Pons (tissue), 1 donor: ENCODE data around the gene TCEAL3.
"Not testable (repeated sequence)": the region's sequence is repeated elsewhere in the genome, so short reads cannot be mapped to it uniquely, and the experiment has no call there.

Experiments
- DNase-seq: peaks from one replicate; pipeline ENCODE4 v3.0.0-alpha.2; 2016; ENCODE audit warnings: low spot score

The TCEAL3 gene

GRCh38 chrX:103607364-103608305, at the start of gene TCEAL3:
TSS of gene TCEAL3 (plus strand) at chrX:103607963. CDS start at chrX:103609065, 1,102 bp downstream.
- no peak for DNase-seq

- no peak for DNase-seq
Measured at GRCh38 chrX:103560256-103560655, 47.5 kb upstream of the TCEAL3 start.

- DNase-seq: no peak
Measured at GRCh38 chrX:103562801-103563200, 45.0 kb upstream of the TCEAL3 start.

GRCh38 chrX:103565197-103565596, 42.6 kb upstream of the TCEAL3 start:
- no peak for DNase-seq

- DNase-seq: no peak
Measured at GRCh38 chrX:103565752-103566151, 42.0 kb upstream of the TCEAL3 start.

GRCh38 chrX:103571121-103571520, 36.6 kb upstream of the TCEAL3 start:
- DNase-seq: no peak

- DNase-seq: no peak
Measured at GRCh38 chrX:103571726-103572125, 36.0 kb upstream of the TCEAL3 start.

- DNase-seq: no peak
Measured at GRCh38 chrX:103573202-103573601, 34.6 kb upstream of the TCEAL3 start.

- DNase-seq: peak; percentile 41
Measured at GRCh38 chrX:103584596-103584995, 23.2 kb upstream of the TCEAL3 start.

GRCh38 chrX:103585411-103586313, 22.1 kb upstream of the TCEAL3 start, which contains the start of gene TCEAL4:
TSS of gene TCEAL4 (plus strand) at chrX:103585515. CDS start at chrX:103586676, 1,161 bp downstream.
- DNase-seq: peak; percentile 35

GRCh38 chrX:103586314-103586646, 21.5 kb upstream of the TCEAL3 start:
- peak; percentile 20 for DNase-seq

GRCh38 chrX:103586659-103587058, 21.1 kb upstream of the TCEAL3 start:
- no peak for DNase-seq

- not testable (repeated sequence) for DNase-seq
Measured at GRCh38 chrX:103592295-103592694, 15.5 kb upstream of the TCEAL3 start.

- not testable (repeated sequence) for DNase-seq
Measured at GRCh38 chrX:103595202-103595601, 12.6 kb upstream of the TCEAL3 start.

GRCh38 chrX:103608306-103608963, 672 bp downstream of the TCEAL3 start:
- no peak for DNase-seq

- no peak for DNase-seq
Measured at GRCh38 chrX:103610282-103610681, 2.5 kb downstream of the TCEAL3 start.

- no peak for DNase-seq
Measured at GRCh38 chrX:103613362-103613890, 5.7 kb downstream of the TCEAL3 start.

- no peak for DNase-seq
Measured at GRCh38 chrX:103614999-103615398, 7.2 kb downstream of the TCEAL3 start.

GRCh38 chrX:103615781-103616371, 8.1 kb downstream of the TCEAL3 start:
- DNase-seq: no peak

- DNase-seq: no peak
Measured at GRCh38 chrX:103616676-103617186, 9.0 kb downstream of the TCEAL3 start.

GRCh38 chrX:103624111-103624510, 16.3 kb downstream of the TCEAL3 start:
- no peak for DNase-seq
